ENCODE data around the gene ZBTB26. TPM values are rescaled to one million over a fixed set of nuclear protein-coding genes. Genes with fewer than 3 reads are reported as not detected.
A peak's percentile ranks its signal among the peaks of the same experiment; 100 is the strongest.

The ZBTB26 gene
- total RNA-seq: 10 to 100 TPM in 2 of 4 donors, 1 to 10 TPM in 2; 8.8 to 14.9 (median 12.4) TPM

DNA sequence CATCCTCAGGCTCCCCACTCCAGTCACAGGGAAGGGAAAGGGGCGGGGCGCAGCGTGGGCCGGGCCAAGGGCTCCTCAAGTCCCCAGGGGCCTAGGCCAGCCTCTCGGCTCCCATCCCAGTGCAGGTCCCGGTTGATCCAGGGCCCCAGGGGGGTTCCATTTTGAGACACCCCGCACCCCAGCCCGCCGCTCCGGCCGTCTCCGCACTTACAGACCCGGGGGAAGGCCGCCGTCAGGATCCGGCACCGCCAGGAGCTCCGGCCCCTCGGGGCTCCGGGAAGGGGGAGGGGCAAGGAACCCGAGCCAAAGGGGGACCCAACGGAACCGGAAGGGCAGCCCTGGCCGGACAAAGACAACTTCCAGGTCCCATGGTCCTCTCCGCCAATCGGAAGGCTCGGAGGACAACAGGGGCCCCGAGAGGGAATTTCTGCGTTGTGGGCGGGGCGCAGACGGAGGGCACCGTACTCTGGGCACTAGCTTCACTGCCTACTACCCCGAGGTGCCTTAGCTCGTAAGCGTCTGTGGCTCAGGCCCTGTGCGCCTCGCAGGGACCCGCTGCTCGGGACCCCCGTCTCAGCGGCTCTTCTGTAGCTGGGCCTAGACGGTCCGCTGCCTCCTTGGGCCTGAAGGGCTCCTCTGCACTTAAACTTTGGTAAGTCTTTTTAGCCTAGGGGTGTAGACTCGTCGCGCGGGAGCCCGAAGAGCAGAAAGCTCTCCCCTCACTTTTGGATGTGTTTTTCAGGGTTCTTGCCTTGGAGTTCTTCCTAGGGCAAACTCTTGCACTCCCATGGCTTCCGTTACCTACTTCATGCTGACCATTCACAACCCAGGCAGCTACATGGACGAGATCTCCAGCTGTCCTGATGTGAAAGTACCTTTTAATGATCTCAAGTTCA lies at the start of gene ZBTB26:
TSS of gene ZBTB26 (minus strand) at position 287 of the 896 bp plus-strand sequence. CDS start 11,578 bp downstream, outside the sequence.
- no peaks in the 10 kb centered on the region for H3K36me3 ChIP-seq
- H3K27ac ChIP-seq: peak within 1 kb of the TSS; percentile 73 to 82
- no peaks in the 10 kb centered on the region for H3K9me3 ChIP-seq
- H3K4me1 ChIP-seq: peaks cover 0 to 4% of the 10 kb centered on the region in 2 donors
- H3K4me3 ChIP-seq: peak within 1 kb of the TSS; percentile 71 to 86
- peak; percentile 90 to 92 for DNase-seq
- H3K27me3 ChIP-seq: no peaks in the 10 kb centered on the region
- intact Hi-C loops (cut with DNase I; ENCODE audit: low total_unique reads): no loop called here
- TF ChIP-seq CTCF (IDR thresholded peaks at IDR 0.05) (no peak), POLR2A (IDR thresholded peaks at IDR 0.05) (peak; percentile 20 to 47)

- Histone ChIP-seq H3K27me3 (no peaks in the 10 kb centered on the region), H3K36me3 (no peaks in the 10 kb centered on the region), H3K4me1 (no peaks in the 10 kb centered on the region), H3K27ac (no peak overlapping the region), H3K4me3 (no peak overlapping the region), H3K9me3 (no peaks in the 10 kb centered on the region)
- intact Hi-C loops (cut with DNase I; ENCODE audit: low total_unique reads): no loop called here
- TF ChIP-seq CTCF (IDR thresholded peaks at IDR 0.05): no peak
- no peak for TF ChIP-seq POLR2A (IDR thresholded peaks at IDR 0.05)
- DNase-seq: no peak
Observed at GRCh38 chr9:122978601-122979000, 47.3 kb upstream of the ZBTB26 start.

DNA sequence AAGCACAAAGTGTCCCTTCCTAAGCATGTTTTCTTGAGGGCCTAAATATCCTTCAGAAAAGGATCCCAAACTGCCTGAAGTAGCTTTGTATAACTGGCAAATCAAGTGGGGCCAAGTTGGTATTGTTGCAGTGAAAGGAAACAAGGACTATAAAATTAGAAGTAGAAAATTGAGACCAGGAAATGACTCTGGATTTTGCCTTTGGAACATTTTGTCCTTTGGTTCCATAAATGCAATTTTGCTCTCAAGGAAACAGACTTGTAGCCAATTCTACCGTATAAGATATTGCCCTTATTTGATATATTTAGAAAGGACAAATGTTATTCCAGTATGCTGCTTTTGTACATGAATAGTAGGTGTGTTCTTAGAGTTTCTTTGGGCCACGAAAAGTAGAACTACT lies 43.9 kb upstream of the ZBTB26 start:
- Histone ChIP-seq H3K36me3 (no peaks in the 10 kb centered on the region), H3K9me3 (no peaks in the 10 kb centered on the region), H3K27ac (peak overlapping the region; percentile 49 to 74), H3K27me3 (no peaks in the 10 kb centered on the region), H3K4me3 (no peak overlapping the region), H3K4me1 (no peaks in the 10 kb centered on the region)
- TF ChIP-seq CTCF (IDR thresholded peaks at IDR 0.05) (no peak), POLR2A (IDR thresholded peaks at IDR 0.05) (no peak)
- intact Hi-C loops (cut with DNase I; ENCODE audit: low total_unique reads): no loop called here
- DNase-seq: no peak

DNA sequence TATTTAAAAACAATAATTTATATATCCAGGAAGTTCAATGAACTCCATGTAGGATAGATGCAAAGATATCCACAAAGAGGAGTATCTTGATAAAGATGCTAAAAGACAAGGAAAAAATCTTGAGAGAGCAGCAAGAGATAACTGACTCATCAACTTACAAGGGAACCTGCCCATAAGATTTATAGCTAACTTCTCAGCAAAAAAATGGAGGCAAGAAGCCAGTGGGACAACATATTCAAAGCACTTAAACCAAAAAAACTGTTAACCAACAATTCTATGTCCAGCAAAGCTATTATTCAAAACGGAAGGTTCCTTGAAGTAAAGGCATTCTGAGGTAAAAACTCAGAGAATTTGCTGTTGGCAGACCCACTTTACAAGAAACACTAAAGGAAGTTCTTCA lies 29.8 kb upstream of the ZBTB26 start:
- no peak for DNase-seq
- no peaks in the 10 kb centered on the region for H3K9me3 ChIP-seq
- H3K4me3 ChIP-seq: no peak overlapping the region
- H3K27ac ChIP-seq: no peak overlapping the region
- no peaks in the 10 kb centered on the region for H3K4me1 ChIP-seq
- intact Hi-C loops (cut with DNase I; ENCODE audit: low total_unique reads): no loop called here
- H3K27me3 ChIP-seq: no peaks in the 10 kb centered on the region
- H3K36me3 ChIP-seq: no peaks in the 10 kb centered on the region
- no peak for TF ChIP-seq POLR2A (IDR thresholded peaks at IDR 0.05)
- TF ChIP-seq CTCF (IDR thresholded peaks at IDR 0.05): no peak

GRCh38 chr9:122955961-122956360 lies 24.6 kb upstream of the ZBTB26 start:
- Histone ChIP-seq H3K36me3 (no peaks in the 10 kb centered on the region), H3K4me3 (no peak overlapping the region), H3K4me1 (no peaks in the 10 kb centered on the region), H3K27me3 (no peaks in the 10 kb centered on the region), H3K27ac (no peak overlapping the region), H3K9me3 (no peaks in the 10 kb centered on the region)
- intact Hi-C loops (cut with DNase I; ENCODE audit: low total_unique reads): no loop called here
- TF ChIP-seq CTCF (IDR thresholded peaks at IDR 0.05): no peak
- no peak for TF ChIP-seq POLR2A (IDR thresholded peaks at IDR 0.05)
- no peak for DNase-seq

Measured in uterus (tissue), 4 donors.